ACHN (cell line): ENCODE measurements around the gene XIAP.
A peak's percentile ranks its signal among the peaks of the same experiment; 100 is the strongest.
"Not testable (repeated sequence)": the region's sequence is repeated elsewhere in the genome, so short reads cannot be mapped to it uniquely, and the experiment has no call there.

ENCODE experiments used
- DNase-seq: peaks from one replicate; pipeline ENCODE4 v3.0.0-alpha.2; 2015
- in situ Hi-C: cut with HindIII; loops from 2 replicates; pipeline ENCODE4 v1.10.0; 2017; ENCODE audit warnings: low sequenced_read_pairs, low pct_ligation_motif_present, low pct_unique_long_range_greater_than_20kb

The XIAP gene

DNA sequence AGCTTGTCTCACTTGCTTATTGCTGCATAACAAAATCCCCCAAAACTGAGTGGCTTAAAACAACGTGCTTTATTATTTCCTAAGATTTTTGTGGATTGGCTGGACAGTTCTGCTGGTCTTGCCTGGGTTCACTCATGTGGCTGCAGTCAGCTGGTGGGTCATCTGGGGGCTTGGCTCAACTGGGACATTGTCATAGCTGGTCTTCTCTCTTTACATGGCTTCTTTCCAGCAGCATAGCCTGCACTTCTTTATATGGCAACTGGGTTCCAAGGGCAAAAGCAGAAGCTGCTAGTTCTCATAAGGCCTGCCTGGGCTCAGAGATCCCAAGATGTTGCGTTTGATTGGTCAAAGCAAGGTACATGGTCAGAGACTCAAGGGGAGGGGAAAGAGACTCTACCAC, 68.0 kb downstream of the XIAP start:
- no peak for DNase-seq
- in situ Hi-C loops: no loop called here

GRCh38 chrX:123932055-123932454, 72.2 kb downstream of the XIAP start:
- DNase-seq, in situ Hi-C loops: not testable (repeated sequence)

DNA sequence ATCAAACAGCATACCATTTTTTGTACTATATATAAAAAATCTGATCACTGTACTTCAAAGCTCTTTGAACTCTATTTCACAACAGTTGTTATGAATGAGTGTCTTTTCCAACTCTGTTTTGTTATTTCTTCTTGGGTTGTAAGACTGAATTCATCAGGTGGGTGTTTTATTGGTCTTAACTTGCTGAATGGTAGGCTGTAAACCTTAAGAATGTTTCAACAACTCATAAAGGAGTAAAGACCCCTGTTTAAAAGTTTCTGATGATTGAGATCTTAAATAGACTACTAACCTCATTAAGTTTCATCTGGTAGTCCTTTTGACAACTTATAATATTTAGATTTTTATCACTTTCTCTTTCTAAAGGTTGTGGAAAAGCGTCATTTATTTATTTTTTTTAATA, 83.2 kb downstream of the XIAP start:
- DNase-seq: no peak
- in situ Hi-C loops: no loop called here

DNA sequence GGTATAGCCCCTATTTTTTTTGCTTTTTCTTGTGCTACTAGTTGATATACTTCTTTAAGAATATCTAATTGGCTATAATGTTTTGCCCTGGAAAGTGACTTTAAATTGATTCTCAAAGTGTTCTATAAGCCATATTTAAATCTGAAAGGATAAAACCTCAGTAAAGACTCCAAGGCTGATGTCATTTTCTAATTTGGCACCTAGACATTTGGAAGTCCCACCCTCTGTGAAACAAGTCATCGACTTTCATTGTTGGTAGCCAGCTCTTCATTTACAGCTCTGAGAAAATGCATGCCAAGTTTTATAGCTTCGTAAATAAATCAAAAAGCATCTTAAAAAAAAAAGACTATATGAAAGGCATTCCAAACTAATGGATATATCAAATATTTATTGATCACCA, 83.6 kb downstream of the XIAP start:
- in situ Hi-C loops: no loop called here
- no peak for DNase-seq

DNA sequence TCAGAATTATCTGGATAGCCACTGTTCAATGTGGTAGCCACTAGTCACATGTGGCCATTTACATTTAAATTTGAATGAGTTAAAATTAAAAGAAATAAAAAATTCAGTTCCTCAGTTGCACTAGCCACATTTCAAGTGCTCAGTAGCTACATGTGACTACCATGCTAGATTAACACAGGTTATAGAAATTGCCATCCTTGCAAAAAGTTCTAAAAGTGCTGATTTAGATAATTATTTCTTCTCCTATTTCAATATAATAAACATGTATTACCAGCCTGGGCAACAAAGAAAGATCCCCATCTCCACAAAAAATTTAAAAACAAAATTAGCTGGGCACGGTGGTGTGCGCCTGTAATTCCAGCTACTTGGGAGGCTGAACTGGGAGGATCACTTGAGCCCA, 90.0 kb downstream of the XIAP start:
- in situ Hi-C loops: no loop called here

GRCh38 chrX:123959281-123960063, 99.6 kb downstream of the XIAP start:
- in situ Hi-C loops: no loop called here
- peak; percentile 48 for DNase-seq

More for the DNA sequence above, 90.0 kb downstream of the XIAP start:
- DNase-seq: no peak

GRCh38 chrX:123960956-123961267, 101.1 kb downstream of the XIAP start:
- in situ Hi-C loops: no loop called here
- no peak for DNase-seq

DNA sequence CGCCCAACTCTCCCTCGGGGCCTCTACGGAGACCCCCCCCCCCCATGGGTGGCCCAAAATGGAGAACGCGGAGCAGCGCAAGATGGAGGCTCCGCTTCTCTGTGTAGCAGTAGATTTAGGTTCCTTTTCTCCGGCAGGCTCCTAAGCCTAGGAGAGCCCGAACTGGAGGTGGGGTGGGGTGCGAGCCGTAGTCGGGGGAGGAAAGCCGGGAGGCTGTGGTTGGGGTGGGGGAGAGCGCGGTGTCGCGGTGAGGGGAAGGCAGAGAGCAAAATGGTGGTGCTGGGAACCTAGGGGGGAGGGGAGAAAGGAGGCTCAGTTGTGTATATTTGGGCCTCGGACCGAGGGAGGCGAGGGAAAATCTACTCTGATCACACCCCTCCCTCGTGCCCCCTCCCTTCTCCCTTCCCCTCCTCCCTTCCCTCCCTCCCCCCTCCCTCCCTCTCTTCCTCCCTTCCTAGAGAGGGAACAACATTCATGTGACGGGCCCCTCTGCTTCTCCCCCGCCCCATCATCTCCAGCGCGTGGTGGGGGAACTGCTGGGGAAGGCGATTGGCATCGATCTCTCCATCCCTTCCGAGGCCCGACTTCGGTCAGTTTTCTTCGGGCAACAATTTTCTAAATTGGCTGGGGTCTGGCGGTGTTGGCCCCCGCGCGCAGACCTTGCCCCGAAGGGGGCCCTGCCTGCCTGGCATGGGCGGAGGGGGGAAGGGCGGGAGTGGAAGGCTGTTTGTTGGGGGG, 101.6 kb downstream of the XIAP start, which contains the start of gene STAG2:
Gene STAG2, plus strand, starts transcription at position 439 of the 738 bp plus-strand sequence. CDS start 60,922 bp downstream, outside the sequence.
- peak; percentile 76 for DNase-seq
- in situ Hi-C loops: no loop called here

GRCh38 chrX:123962006-123962467, 102.2 kb downstream of the XIAP start:
- DNase-seq: no peak
- in situ Hi-C loops: no loop called here

DNA sequence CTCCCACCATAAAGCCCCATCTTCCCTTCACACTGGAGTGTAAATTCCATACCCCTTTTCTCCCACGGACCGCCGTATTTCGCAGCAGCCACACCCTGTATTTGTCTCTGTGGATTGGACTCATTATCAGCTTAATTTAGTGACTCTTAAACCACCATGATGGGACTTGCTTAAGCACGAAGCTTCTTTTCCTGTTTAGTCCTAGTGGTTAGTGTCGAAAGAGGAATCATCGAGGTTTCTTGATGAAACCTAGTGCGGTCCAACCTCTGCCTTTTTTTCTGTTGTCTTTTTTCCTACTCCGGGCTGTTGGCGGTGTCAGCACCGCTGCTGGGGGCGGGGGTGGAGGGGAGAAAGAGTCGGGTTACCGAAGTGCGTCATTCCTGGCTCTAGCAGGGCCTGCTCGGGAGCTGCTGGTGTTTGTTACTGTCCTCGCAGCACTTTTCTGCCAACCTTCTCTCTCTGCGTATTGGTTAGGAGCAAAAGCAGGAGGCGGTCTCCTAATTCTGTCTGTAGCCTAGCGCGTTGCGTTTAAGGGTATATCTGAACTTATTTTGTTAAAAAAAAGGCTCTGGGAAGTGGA, 103.0 kb downstream of the XIAP start:
- DNase-seq: peak; percentile 85

More for the DNA sequence above, 103.0 kb downstream of the XIAP start:
- in situ Hi-C loops: no loop called here
